IMR-90 (cell line): Measurements from ENCODE around the gene SOX5. TPM values are rescaled to one million over a fixed set of nuclear protein-coding genes. Genes with fewer than 3 reads are reported as not detected.

Source experiments
- ATAC-seq: fragments of 200-7000 bp; cut with Tn5 transposase; 2 replicates; pipeline ENCODE4 v1.9.1; 2020; ENCODE audit warnings: low read depth, mild to moderate bottlenecking, moderate library complexity
- BruUV-seq: library from RNA; stranded (reverse); fragments of 400-500 nt; replicated peaks from 2 replicates; lab custom pipeline; 2021; lab: Mats Ljungman, UMichigan
- CTCF ChIA-PET: fragments of 300-600 bp; formaldehyde crosslinking; extraction: SDS; loops from one replicate; lab custom pipeline; 2021; ENCODE audit warnings: antibody characterized with exemption; lab: Yijun Ruan, JAX
- POLR2A ChIA-PET: fragments of 300-600 bp; sonication (Branson Sonifier 250); formaldehyde crosslinking; loops from one replicate; lab custom pipeline; 2022; ENCODE audit warnings: antibody characterized with exemption; ENCODE audit not compliant: unreplicated experiment; lab: Charles Lee
- DNase-seq: peaks from one replicate; pipeline ENCODE4 v3.0.0; 2013
- H2AFZ ChIP-seq: replicated peaks from 2 replicates; pipeline ENCODE3; 2013; ENCODE audit warnings: low read length, mild to moderate bottlenecking; ENCODE audit not compliant: poor library complexity
- H2AK5ac ChIP-seq: 2 replicates; pipeline ENCODE4 v1.6.1; 2013; ENCODE audit warnings: low read depth, low read length, inconsistent platforms
- H2AK9ac ChIP-seq: replicated peaks from 2 replicates; pipeline ENCODE3; 2013; ENCODE audit warnings: mild to moderate bottlenecking, low read depth, low read length, moderate library complexity; ENCODE audit not compliant: poor library complexity
- H2BK120ac ChIP-seq: 2 replicates; pipeline ENCODE4 v1.6.1; 2013; ENCODE audit warnings: low read depth, low read length, inconsistent platforms
- H2BK15ac ChIP-seq: 3 replicates; pipeline ENCODE4 v1.6.1; 2013; ENCODE audit warnings: low read depth, low read length, inconsistent platforms
- H2BK20ac ChIP-seq: 2 replicates; pipeline ENCODE4 v1.6.1; 2013; ENCODE audit warnings: low read depth, mild to moderate bottlenecking, inconsistent platforms, low read length, moderate library complexity
- H2BK5ac ChIP-seq: 2 replicates; pipeline ENCODE4 v1.6.1; 2013; ENCODE audit warnings: mild to moderate bottlenecking, low read depth, low read length, inconsistent platforms; ENCODE audit not compliant: poor library complexity, severe bottlenecking
- H3K14ac ChIP-seq: replicated peaks from 2 replicates; pipeline ENCODE4 v1.6.1; 2013; ENCODE audit warnings: low read depth, low read length, inconsistent platforms
- H3K18ac ChIP-seq: 2 replicates; pipeline ENCODE4 v1.6.1; 2013; ENCODE audit warnings: low read depth, low read length, control low read depth
- H3K23ac ChIP-seq: 2 replicates; pipeline ENCODE4 v1.6.1; 2013; ENCODE audit warnings: low read depth, low read length, inconsistent platforms
- H3K27ac ChIP-seq: 2 replicates; pipeline ENCODE4 v1.5.1; 2013; ENCODE audit warnings: mild to moderate bottlenecking, control low read depth, low read length; ENCODE audit not compliant: insufficient read depth
- H3K27me3 ChIP-seq: 2 replicates; pipeline ENCODE4 v1.6.1; 2013; ENCODE audit warnings: low read length; ENCODE audit not compliant: control insufficient read depth, insufficient read depth
- H3K36me3 ChIP-seq: 2 replicates; pipeline ENCODE4 v1.6.1; 2013; ENCODE audit warnings: low read length, mixed read lengths; ENCODE audit not compliant: control insufficient read depth, insufficient read depth
- H3K4ac ChIP-seq: 2 replicates; pipeline ENCODE4 v1.6.1; 2013; ENCODE audit warnings: low read depth, low read length, inconsistent platforms
- H3K4me1 ChIP-seq: 2 replicates; pipeline ENCODE4 v1.6.1; 2013; ENCODE audit warnings: low read length, mixed read lengths; ENCODE audit not compliant: control insufficient read depth, insufficient read depth
- H3K4me2 ChIP-seq: 2 replicates; pipeline ENCODE4 v1.6.1; 2013; ENCODE audit warnings: low read depth, mild to moderate bottlenecking, control low read depth, low read length, moderate library complexity
- H3K4me3 ChIP-seq: 2 replicates; pipeline ENCODE4 v1.5.1; 2013; ENCODE audit warnings: low read depth, mild to moderate bottlenecking, control low read depth, low read length, moderate library complexity; ENCODE audit not compliant: insufficient read depth
- H3K56ac ChIP-seq: 2 replicates; pipeline ENCODE4 v1.6.1; 2013; ENCODE audit warnings: low read length, inconsistent platforms; ENCODE audit not compliant: insufficient read depth; ENCODE audit errors: extremely low read depth
- H3K79me1 ChIP-seq, 2 experiments: 2 replicates each; pipeline ENCODE4 v1.6.1; 2013; ENCODE audit warnings: low read length in 2 of 2, inconsistent platforms in 1 of 2, low read depth in 1 of 2
- H3K9ac ChIP-seq: 2 replicates; pipeline ENCODE4 v1.6.1; 2013; ENCODE audit warnings: low read depth, low read length, control low read depth
- H3K9me1 ChIP-seq: 2 replicates; pipeline ENCODE4 v1.6.1; 2013; ENCODE audit warnings: low read length, inconsistent platforms; ENCODE audit not compliant: insufficient read depth
- H3K9me3 ChIP-seq: 2 replicates; pipeline ENCODE4 v1.6.1; 2013; ENCODE audit warnings: low read length; ENCODE audit not compliant: control insufficient read depth, insufficient read depth
- H4K20me1 ChIP-seq: 2 replicates; pipeline ENCODE4 v1.6.1; 2013; ENCODE audit warnings: low read length, inconsistent platforms; ENCODE audit not compliant: insufficient read depth
- H4K5ac ChIP-seq: 2 replicates; pipeline ENCODE4 v1.6.1; 2013; ENCODE audit warnings: mild to moderate bottlenecking, low read depth, low read length, control low read depth
- H4K8ac ChIP-seq, 2 experiments: 2 replicates each; pipeline ENCODE4 v1.6.1; 2013; ENCODE audit warnings: low read depth in 2 of 2, low read length in 2 of 2, control low read depth in 1 of 2, inconsistent platforms in 1 of 2
- H4K91ac ChIP-seq: 2 replicates; pipeline ENCODE4 v1.6.1; 2013; ENCODE audit warnings: low read depth, low read length, inconsistent platforms; ENCODE audit not compliant: insufficient read depth
- BHLHE40 ChIP-seq: fragments of 150-350 bp; IDR thresholded peaks from 2 replicates; pipeline ENCODE4 v1.6.1; 2016; ENCODE audit warnings: mild to moderate bottlenecking, low read depth, low read length
- ELK1 ChIP-seq: fragments of 150-350 bp; IDR thresholded peaks from 2 replicates; pipeline ENCODE4 v1.6.1; 2016; ENCODE audit warnings: low read depth, mild to moderate bottlenecking, low read length, moderate library complexity, borderline replicate concordance
- FOS ChIP-seq: fragments of 150-350 bp; IDR thresholded peaks from 2 replicates; pipeline ENCODE4 v1.6.1; 2016; ENCODE audit warnings: low read depth, low read length
- MAFK ChIP-seq: IDR thresholded peaks from 2 replicates; pipeline ENCODE4 v1.6.1; 2012; ENCODE audit warnings: low read depth, low read length, improper control_type of control experiment
- MXI1 ChIP-seq: IDR thresholded peaks from 2 replicates; pipeline ENCODE4 v1.6.1; 2012; ENCODE audit warnings: low read depth, mild to moderate bottlenecking, low read length, moderate library complexity, borderline replicate concordance
- RFX5 ChIP-seq: IDR thresholded peaks from 2 replicates; pipeline ENCODE4 v1.8.0; 2012; ENCODE audit warnings: low read depth, mild to moderate bottlenecking, low read length, moderate library complexity
- SMC3 ChIP-seq: fragments of 150-350 bp; IDR thresholded peaks from 2 replicates; pipeline ENCODE4 v1.6.1; 2016; ENCODE audit warnings: low read depth, mild to moderate bottlenecking, antibody characterized with exemption, low read length, moderate library complexity
- WGBS, 2 experiments: methylation state at CpG; one replicate each; pipeline versions ENCODE4 v1.1.5 to v1.1.7; 2013; ENCODE audit warnings: missing lambda C conversion rate in 2 of 2; ENCODE audit not compliant: insufficient read length in 1 of 2; ENCODE audit errors: extremely low coverage in 2 of 2; 5-methylcytosine and 5-hydroxymethylcytosine counted together
- dilution Hi-C: fragments of 300-500 bp; cut with HindIII; formaldehyde crosslinking; loops from one replicate; pipeline ENCODE4 v1.14.3; 2018; ENCODE audit warnings: low sequenced_read_pairs; ENCODE audit not compliant: unreplicated experiment
- in situ Hi-C: fragments of 300-500 bp; cut with MboI; formaldehyde crosslinking; loops from 3 replicates; pipeline ENCODE4 v1.14.3; 2019; ENCODE audit warnings: low sequenced_read_pairs, inconsistent platforms, mixed read lengths
- intact Hi-C: fragments of 100-400 bp; cut with micrococcal nuclease; formaldehyde crosslinking; loops from 2 replicates; pipeline ENCODE4 v1.10.0; 2022
- polyA plus RNA-seq, 3 experiments: library from polyadenylated mRNA; depleted of rRNA; stranded (reverse); fragments of >200 nt; gene quantifications; 2 replicates each; pipeline ENCODE4 v1.2.3, GENCODE V29; 2012; ENCODE audit warnings: low replicate concordance in 1 of 3
- total RNA-seq: library from RNA; depleted of rRNA; stranded (reverse); fragments of >200 nt; gene quantifications from 2 replicates; pipeline ENCODE4 v1.2.3, GENCODE V29; 2012

Gene SOX5
- total and polyA plus RNA-seq, 2 of the 4 experiments (the other 2 are of a cell fraction) = 1.1 to 13.1 TPM

GRCh38 chr12:23666866-23667265, 282.6 kb downstream of the SOX5 start:
- Histone ChIP-seq H2BK15ac (no peak overlapping the region), H3K56ac (no peak overlapping the region), H2BK5ac (no peak overlapping the region), H2AK9ac (no peak overlapping the region), H3K27ac (no peak overlapping the region), H3K4ac (no peak overlapping the region), H3K79me1 (no peaks in the 10 kb centered on the region), H3K27me3 (no peaks in the 10 kb centered on the region), H4K5ac (no peak overlapping the region), H2AFZ (no peak overlapping the region), H3K4me1 (no peaks in the 10 kb centered on the region), H3K9me1 (no peaks in the 10 kb centered on the region; the same call in 1 of the 2 replicates), H3K9ac (no peak overlapping the region), H3K36me3 (no peaks in the 10 kb centered on the region), H3K14ac (no peak overlapping the region), H2BK20ac (no peak overlapping the region), H4K20me1 (no peaks in the 10 kb centered on the region), H3K4me3 (no peak overlapping the region), H3K18ac (no peak overlapping the region), H4K8ac (no peak overlapping the region), H4K91ac (no peak overlapping the region), H3K23ac (no peak overlapping the region), H2BK120ac (no peak overlapping the region), H3K9me3 (no peaks in the 10 kb centered on the region), H3K4me2 (no peak overlapping the region), H2AK5ac (no peak overlapping the region)
- ChIA-PET POLR2A (no interaction called here), CTCF (no interaction called here)
- WGBS, 2 experiments = no CpG with 5 or more reads among the region's 5 CpGs
- DNase-seq (no peak), ATAC-seq (no peak)
- TF ChIP-seq SMC3 (no peak), ELK1 (no peak), MAFK (no peak), MXI1 (no peak), BHLHE40 (no peak), FOS (no peak), RFX5 (no peak)
- dilution Hi-C loops (no loop called here), intact Hi-C loops (no loop called here), in situ Hi-C loops (no loop called here)
- no TSS peak for BruUV-seq
